ENCODE measurements around the gene SYNDIG1.

Gene SYNDIG1

GRCh38 chr20:24657878-24658620 lies 188.6 kb downstream of the SYNDIG1 start:
- no peak for DNase-seq (ENCODE audit: low read depth in 1 of 2, low spot score in 1 of 2)
- in situ Hi-C loops (cut with HindIII; ENCODE audit: low pct_unique_long_range_greater_than_20kb, low sequenced_read_pairs) = no loop called here
- no peak for TF ChIP-seq JUND (IDR thresholded peaks at IDR 0.05; ENCODE audit: low read depth)

GRCh38 chr20:24658920-24659660 lies 189.7 kb downstream of the SYNDIG1 start:
- DNase-seq (ENCODE audit: low read depth in 1 of 2, low spot score in 1 of 2) = no peak
- TF ChIP-seq JUND (IDR thresholded peaks at IDR 0.05; ENCODE audit: low read depth) = no peak
- in situ Hi-C loops (cut with HindIII; ENCODE audit: low pct_unique_long_range_greater_than_20kb, low sequenced_read_pairs) = no loop called here

- no peak for TF ChIP-seq JUND (IDR thresholded peaks at IDR 0.05; ENCODE audit: low read depth)
- in situ Hi-C loops (cut with HindIII; ENCODE audit: low pct_unique_long_range_greater_than_20kb, low sequenced_read_pairs) = no loop called here
- DNase-seq (ENCODE audit: low read depth in 1 of 2, low spot score in 1 of 2) = no peak
These were observed 190.4 kb downstream of the SYNDIG1 start for GRCh38 chr20:24659835-24660234.

GRCh38 chr20:24660651-24661050 lies 191.2 kb downstream of the SYNDIG1 start:
- in situ Hi-C loops (cut with HindIII; ENCODE audit: low pct_unique_long_range_greater_than_20kb, low sequenced_read_pairs) = no loop called here
- no peak for TF ChIP-seq JUND (IDR thresholded peaks at IDR 0.05; ENCODE audit: low read depth)
- no peak for DNase-seq (ENCODE audit: low read depth in 1 of 2, low spot score in 1 of 2)

- no peak for DNase-seq (ENCODE audit: low read depth in 1 of 2, low spot score in 1 of 2)
- in situ Hi-C loops (cut with HindIII; ENCODE audit: low pct_unique_long_range_greater_than_20kb, low sequenced_read_pairs) = no loop called here
- TF ChIP-seq JUND (IDR thresholded peaks at IDR 0.05; ENCODE audit: low read depth) = no peak
These were observed 191.8 kb downstream of the SYNDIG1 start for GRCh38 chr20:24661255-24661654.

GRCh38 chr20:24662322-24662721 lies 192.9 kb downstream of the SYNDIG1 start:
- in situ Hi-C loops (cut with HindIII; ENCODE audit: low pct_unique_long_range_greater_than_20kb, low sequenced_read_pairs) = no loop called here
- no peak for DNase-seq (ENCODE audit: low read depth in 1 of 2, low spot score in 1 of 2)
- no peak for TF ChIP-seq JUND (IDR thresholded peaks at IDR 0.05; ENCODE audit: low read depth)

GRCh38 chr20:24662752-24663365 lies 193.4 kb downstream of the SYNDIG1 start:
- in situ Hi-C loops (cut with HindIII; ENCODE audit: low pct_unique_long_range_greater_than_20kb, low sequenced_read_pairs) = no loop called here
- DNase-seq (ENCODE audit: low read depth in 1 of 2, low spot score in 1 of 2) = no peak
- TF ChIP-seq JUND (IDR thresholded peaks at IDR 0.05; ENCODE audit: low read depth) = no peak

- no peak for DNase-seq (ENCODE audit: low read depth in 1 of 2, low spot score in 1 of 2)
- no peak for TF ChIP-seq JUND (IDR thresholded peaks at IDR 0.05; ENCODE audit: low read depth)
- in situ Hi-C loops (cut with HindIII; ENCODE audit: low pct_unique_long_range_greater_than_20kb, low sequenced_read_pairs) = no loop called here
These were observed 194.1 kb downstream of the SYNDIG1 start for GRCh38 chr20:24663496-24663895.

GRCh38 chr20:24664266-24664986 lies 195.0 kb downstream of the SYNDIG1 start:
- TF ChIP-seq JUND (IDR thresholded peaks at IDR 0.05; ENCODE audit: low read depth) = no peak
- in situ Hi-C loops (cut with HindIII; ENCODE audit: low pct_unique_long_range_greater_than_20kb, low sequenced_read_pairs) = no loop called here
- no peak for DNase-seq (ENCODE audit: low read depth in 1 of 2, low spot score in 1 of 2)

GRCh38 chr20:24665196-24665595 lies 195.8 kb downstream of the SYNDIG1 start:
- in situ Hi-C loops (cut with HindIII; ENCODE audit: low pct_unique_long_range_greater_than_20kb, low sequenced_read_pairs) = no loop called here
- DNase-seq (ENCODE audit: low read depth in 1 of 2, low spot score in 1 of 2) = no peak
- TF ChIP-seq JUND (IDR thresholded peaks at IDR 0.05; ENCODE audit: low read depth) = no peak

GRCh38 chr20:24665741-24666191 lies 196.3 kb downstream of the SYNDIG1 start:
- no peak for TF ChIP-seq JUND (IDR thresholded peaks at IDR 0.05; ENCODE audit: low read depth)
- DNase-seq (ENCODE audit: low read depth in 1 of 2, low spot score in 1 of 2) = no peak
- in situ Hi-C loops (cut with HindIII; ENCODE audit: low pct_unique_long_range_greater_than_20kb, low sequenced_read_pairs) = no loop called here

GRCh38 chr20:24667689-24668383 lies 198.4 kb downstream of the SYNDIG1 start:
- no peak for TF ChIP-seq JUND (IDR thresholded peaks at IDR 0.05; ENCODE audit: low read depth)
- in situ Hi-C loops (cut with HindIII; ENCODE audit: low pct_unique_long_range_greater_than_20kb, low sequenced_read_pairs) = no loop called here
- no peak for DNase-seq (ENCODE audit: low read depth in 1 of 2, low spot score in 1 of 2)

Measured in T47D (cell line).